Naive B cell (primary cell): Measurements from ENCODE around the gene RRP36. TPM values are rescaled to one million over a fixed set of nuclear protein-coding genes. Genes with fewer than 3 reads are reported as not detected.
"Not testable (repeated sequence)": the region's sequence is repeated elsewhere in the genome, so short reads cannot be mapped to it uniquely, and the experiment has no call there.

Experiments
- ATAC-seq, 2 donors: fragments of 150-1000 bp; cut with Tn5 transposase; 2 replicates each; pipeline ENCODE4 v1.10.0; 2021; ENCODE audit warnings: low read depth in 2 of 2, mild to moderate bottlenecking in 2 of 2, moderate library complexity in 2 of 2
- DNase-seq: peaks from one replicate; pipeline ENCODE4 v3.0.0; 2022
- H3K27ac Mint-ChIP-seq, 6 donors: one replicate each; pipeline ENCODE4 v1.8.0; 2020 to 2022; ENCODE audit warnings: mild to moderate bottlenecking in 6 of 6, mixed read lengths in 6 of 6, moderate library complexity in 5 of 6, inconsistent platforms in 2 of 6
- H3K27me3 Mint-ChIP-seq, 3 donors: one replicate each; pipeline ENCODE4 v1.8.0; 2021 to 2022; ENCODE audit warnings: mixed read lengths in 3 of 3, mild to moderate bottlenecking in 1 of 3
- H3K36me3 Mint-ChIP-seq, 2 donors: one replicate each; pipeline ENCODE4 v1.8.0; 2020 to 2022; ENCODE audit warnings: mixed read lengths in 2 of 2, inconsistent platforms in 1 of 2, mild to moderate bottlenecking in 1 of 2
- H3K4me1 Mint-ChIP-seq, 3 donors: one replicate each; pipeline ENCODE4 v1.8.0; 2020 to 2022; ENCODE audit warnings: mixed read lengths in 3 of 3, inconsistent platforms in 1 of 3, mild to moderate bottlenecking in 1 of 3, moderate library complexity in 1 of 3
- H3K4me3 Mint-ChIP-seq, 8 donors: one replicate each; pipeline ENCODE4 v1.8.0; 2020 to 2022; ENCODE audit warnings: mild to moderate bottlenecking in 8 of 8, mixed read lengths in 8 of 8, moderate library complexity in 8 of 8, inconsistent platforms in 2 of 8
- H3K9me3 Mint-ChIP-seq, 7 donors: one replicate each; pipeline ENCODE4 v1.8.0; 2020 to 2022; ENCODE audit warnings: mixed read lengths in 7 of 7, mild to moderate bottlenecking in 5 of 7, inconsistent platforms in 2 of 7, moderate library complexity in 1 of 7
- polyA plus RNA-seq, 6 donors: library from polyadenylated mRNA; unstranded; fragments of 300-500 nt; fragmentation: Illumina TruSeq; gene quantifications; one replicate each; pipeline ENCODE4 v1.2.3, GENCODE V29; 2021; ENCODE audit warnings: low read depth in 6 of 6

RRP36 gene
- polyA plus RNA-seq, 6 donors from 2014 or later: 27.8 to 55.0 (median 39.8) TPM

DNA sequence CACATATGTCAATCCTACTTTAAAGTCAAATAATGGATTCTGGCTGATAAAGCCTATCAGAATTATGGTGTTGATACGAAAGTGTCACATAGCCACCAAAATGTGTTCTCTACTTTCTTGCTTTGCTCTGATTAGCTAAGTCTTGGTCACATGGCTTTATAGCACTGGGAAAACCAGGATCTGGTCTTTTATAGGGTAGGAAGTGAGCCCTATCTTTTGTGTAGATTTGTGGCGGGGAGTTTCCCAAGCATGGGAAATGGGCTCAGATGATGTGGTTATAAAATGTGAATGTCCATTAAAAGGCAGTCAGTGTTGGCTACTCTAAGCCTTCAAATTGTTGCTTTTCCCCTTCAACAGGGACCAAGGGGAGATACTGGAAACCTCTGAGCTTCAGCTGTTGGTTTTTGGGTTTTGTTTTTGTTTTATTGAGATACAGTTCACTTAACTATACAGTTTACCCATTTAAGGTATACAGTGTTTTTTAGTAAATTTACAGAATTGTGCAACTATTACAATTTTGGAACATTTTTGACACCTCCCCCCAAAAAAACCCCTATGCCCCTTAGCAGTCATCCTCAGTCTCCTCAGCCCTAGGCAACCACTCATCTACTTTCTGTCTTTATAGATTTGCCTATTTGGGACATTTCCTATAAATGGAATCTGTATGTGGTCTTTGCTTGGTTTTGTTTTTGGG is 12.2 kb downstream of the RRP36 start:
- Mint-ChIP-seq H3K27ac (peak overlapping the region in 2 of 6 donors; percentile 11 to 52), H3K9me3 (no peaks in the 10 kb centered on the region), H3K36me3 (peaks cover 6 to 10% of the 10 kb centered on the region in 2 donors), H3K27me3 (no peaks in the 10 kb centered on the region), H3K4me1 (no peaks in the 10 kb centered on the region), H3K4me3 (peak overlapping the region in 1 of 8 donors; percentile 31)
- DNase-seq (no peak), ATAC-seq (no peak)

DNA sequence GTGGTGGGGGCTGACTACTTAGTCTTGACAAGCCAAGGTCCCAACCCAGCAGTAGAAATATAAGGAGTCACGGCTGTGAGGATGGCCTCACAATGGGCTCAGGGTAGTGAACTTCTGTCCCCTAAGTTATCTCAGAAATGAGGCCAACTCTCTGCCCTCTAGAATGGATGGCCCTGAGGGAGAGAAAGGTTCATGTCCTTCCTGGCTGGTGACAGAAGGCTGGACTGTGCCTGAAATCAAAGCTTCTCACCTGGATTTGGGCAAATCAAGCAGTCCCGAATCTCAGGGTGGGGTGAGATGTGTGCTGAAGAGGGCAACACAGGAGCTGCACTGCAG is 12.7 kb downstream of the RRP36 start:
- DNase-seq (no peak), ATAC-seq (no peak)
- H3K36me3 Mint-ChIP-seq: peaks cover 6 to 12% of the 10 kb centered on the region in 2 donors
- peak overlapping the region in 3 of 6 donors; percentile 39 to 58 (median 52) for H3K27ac Mint-ChIP-seq
- H3K4me3 Mint-ChIP-seq: no peak overlapping the region
- no peaks in the 10 kb centered on the region for H3K9me3 Mint-ChIP-seq
- no peaks in the 10 kb centered on the region for H3K27me3 Mint-ChIP-seq
- no peaks in the 10 kb centered on the region for H3K4me1 Mint-ChIP-seq

DNA sequence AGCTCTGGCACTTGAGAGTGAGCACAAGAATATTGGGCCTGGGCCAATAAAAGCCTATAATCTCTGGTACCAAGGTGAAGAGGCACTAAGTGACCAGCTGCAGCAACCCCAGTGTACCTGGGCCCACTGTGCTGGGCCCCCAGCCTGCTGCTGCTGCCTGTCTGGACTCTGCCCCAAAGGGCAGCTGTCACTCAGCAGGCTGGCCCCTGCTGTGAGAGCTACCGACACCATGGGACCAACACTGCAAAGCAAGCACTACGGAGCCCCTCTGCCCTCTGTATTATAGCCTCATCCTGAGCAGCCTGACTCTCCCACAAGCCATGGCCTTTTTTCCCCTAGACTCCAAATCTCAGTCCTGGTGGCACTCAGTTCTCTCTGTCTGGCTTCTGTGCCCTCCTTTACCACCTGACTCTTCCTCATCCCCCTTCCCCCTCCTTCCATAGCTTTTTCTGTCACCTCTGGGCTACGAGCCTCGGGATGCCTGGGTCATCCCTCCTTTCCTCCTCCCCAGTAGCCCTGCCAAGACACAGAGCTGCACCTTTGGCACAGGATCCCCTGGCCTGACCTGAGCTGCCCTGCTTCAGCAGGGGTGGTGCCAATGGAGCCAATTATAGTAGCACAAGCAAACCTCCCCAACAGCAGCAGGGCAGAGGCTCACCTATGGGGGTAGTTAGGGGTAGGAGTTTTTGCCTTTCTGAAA is 14.2 kb downstream of the RRP36 start:
- Mint-ChIP-seq H3K4me1 (peaks cover 0 to 2% (median 0%) of the 10 kb centered on the region in 3 donors), H3K27ac (peak overlapping the region in 1 of 6 donors; percentile 65), H3K9me3 (no peaks in the 10 kb centered on the region), H3K27me3 (no peaks in the 10 kb centered on the region), H3K4me3 (no peak overlapping the region), H3K36me3 (peaks cover 0 to 12% of the 10 kb centered on the region in 2 donors)
- DNase-seq (no peak), ATAC-seq (no peak)

DNA sequence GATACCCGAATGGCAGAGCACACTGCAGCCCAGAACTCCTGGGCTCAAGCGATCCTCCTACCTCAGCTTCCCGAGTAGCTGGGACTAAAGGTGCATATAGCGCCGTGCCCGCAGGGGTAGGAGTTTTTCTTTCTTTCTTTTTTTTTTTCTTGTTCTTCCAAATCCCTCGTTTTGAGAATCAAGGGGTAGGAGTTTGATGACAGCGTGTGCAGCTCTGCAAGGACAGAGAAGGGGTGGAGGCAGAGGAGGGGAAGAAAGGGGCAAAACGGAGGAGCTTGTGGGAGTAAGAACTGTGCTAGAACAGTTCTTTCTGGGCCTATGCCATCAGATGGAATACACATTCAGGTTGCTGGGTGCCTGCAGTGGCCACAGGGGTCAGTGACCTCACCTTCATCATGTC is 15.3 kb downstream of the RRP36 start:
- Mint-ChIP-seq H3K36me3 (peaks cover 0 to 19% of the 10 kb centered on the region in 2 donors), H3K9me3 (no peaks in the 10 kb centered on the region), H3K4me1 (peaks cover 0 to 2% (median 0%) of the 10 kb centered on the region in 3 donors), H3K27me3 (no peaks in the 10 kb centered on the region), H3K27ac (no peak overlapping the region), H3K4me3 (no peak overlapping the region)
- DNase-seq (no peak), ATAC-seq (no peak)

DNA sequence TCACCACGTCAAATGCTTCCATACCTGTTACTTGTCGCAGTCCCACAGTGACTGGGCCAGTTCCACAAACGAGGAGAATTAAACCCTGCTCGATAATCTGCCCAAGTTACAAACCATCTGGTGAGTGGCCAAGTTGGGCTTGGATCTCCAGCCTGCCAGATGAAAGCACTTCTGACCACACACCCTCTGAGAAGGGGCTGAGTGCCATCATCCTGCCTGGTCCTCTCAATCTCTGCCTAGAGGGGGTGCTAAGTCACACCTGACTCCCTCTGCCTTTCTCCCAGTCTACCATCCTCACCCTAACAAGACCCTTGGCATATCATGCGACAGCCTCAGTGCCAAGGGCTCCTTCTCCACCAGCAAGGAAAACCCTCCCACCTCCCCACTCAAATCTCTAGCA is 15.8 kb downstream of the RRP36 start:
- DNase-seq (no peak), ATAC-seq (no peak)
- Mint-ChIP-seq H3K27me3 (no peaks in the 10 kb centered on the region), H3K9me3 (no peaks in the 10 kb centered on the region), H3K4me1 (peaks cover 0 to 2% (median 0%) of the 10 kb centered on the region in 3 donors), H3K36me3 (peaks cover 0 to 19% of the 10 kb centered on the region in 2 donors), H3K4me3 (no peak overlapping the region), H3K27ac (no peak overlapping the region)

DNA sequence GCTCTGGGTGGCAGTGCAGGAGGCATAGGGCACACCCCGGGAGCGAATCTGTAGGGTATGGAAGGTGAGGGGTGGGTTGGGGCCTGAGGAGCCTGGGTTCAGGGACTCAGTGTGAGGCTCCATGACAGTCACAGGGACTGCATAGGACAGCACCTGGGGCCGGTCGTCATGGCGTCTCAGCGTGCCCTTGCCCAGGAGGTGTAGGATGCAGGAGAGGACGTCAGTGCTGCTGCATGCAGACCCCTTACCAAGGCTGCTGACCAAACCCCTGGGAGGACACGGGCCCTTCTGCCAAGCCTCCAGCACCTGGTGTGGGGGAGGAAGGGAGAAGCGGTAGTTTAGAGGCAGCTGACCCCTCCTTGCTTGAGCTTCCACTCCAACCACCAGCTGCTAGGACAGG is 16.3 kb downstream of the RRP36 start:
- Mint-ChIP-seq H3K4me3 (no peak overlapping the region), H3K27ac (peak overlapping the region in 1 of 6 donors; percentile 75), H3K4me1 (peaks cover 0 to 2% (median 0%) of the 10 kb centered on the region in 3 donors), H3K9me3 (no peaks in the 10 kb centered on the region), H3K36me3 (peaks cover 4 to 19% of the 10 kb centered on the region in 2 donors), H3K27me3 (no peaks in the 10 kb centered on the region)
- ATAC-seq (no peak), DNase-seq (no peak)

DNA sequence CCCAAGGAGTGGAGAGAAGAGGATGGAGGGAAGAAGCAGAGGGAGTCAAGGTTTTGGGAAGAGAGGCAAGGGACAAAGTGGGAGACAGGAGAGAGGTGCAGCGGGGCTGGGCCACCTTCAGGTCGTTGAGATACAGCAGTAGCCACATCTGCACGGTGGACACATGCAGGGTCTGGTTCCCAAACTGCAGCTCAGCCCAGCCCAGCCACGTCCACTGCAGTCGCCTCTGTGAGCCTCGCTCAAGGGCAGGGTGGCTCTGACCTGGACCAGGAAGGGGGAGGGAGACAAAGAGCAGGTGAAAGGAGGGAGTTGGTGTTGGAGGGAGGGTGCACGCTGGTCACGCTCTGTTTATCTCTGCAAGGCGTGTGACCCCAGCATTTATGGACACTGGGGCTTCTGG is 17.3 kb downstream of the RRP36 start:
- Mint-ChIP-seq H3K4me1 (peaks cover 0 to 2% (median 0%) of the 10 kb centered on the region in 3 donors), H3K36me3 (peaks cover 5 to 19% of the 10 kb centered on the region in 2 donors), H3K4me3 (no peak overlapping the region), H3K9me3 (no peaks in the 10 kb centered on the region), H3K27ac (peak overlapping the region in 2 of 6 donors; percentile 88 to 94), H3K27me3 (no peaks in the 10 kb centered on the region)
- DNase-seq (no peak), ATAC-seq (no peak)

DNA sequence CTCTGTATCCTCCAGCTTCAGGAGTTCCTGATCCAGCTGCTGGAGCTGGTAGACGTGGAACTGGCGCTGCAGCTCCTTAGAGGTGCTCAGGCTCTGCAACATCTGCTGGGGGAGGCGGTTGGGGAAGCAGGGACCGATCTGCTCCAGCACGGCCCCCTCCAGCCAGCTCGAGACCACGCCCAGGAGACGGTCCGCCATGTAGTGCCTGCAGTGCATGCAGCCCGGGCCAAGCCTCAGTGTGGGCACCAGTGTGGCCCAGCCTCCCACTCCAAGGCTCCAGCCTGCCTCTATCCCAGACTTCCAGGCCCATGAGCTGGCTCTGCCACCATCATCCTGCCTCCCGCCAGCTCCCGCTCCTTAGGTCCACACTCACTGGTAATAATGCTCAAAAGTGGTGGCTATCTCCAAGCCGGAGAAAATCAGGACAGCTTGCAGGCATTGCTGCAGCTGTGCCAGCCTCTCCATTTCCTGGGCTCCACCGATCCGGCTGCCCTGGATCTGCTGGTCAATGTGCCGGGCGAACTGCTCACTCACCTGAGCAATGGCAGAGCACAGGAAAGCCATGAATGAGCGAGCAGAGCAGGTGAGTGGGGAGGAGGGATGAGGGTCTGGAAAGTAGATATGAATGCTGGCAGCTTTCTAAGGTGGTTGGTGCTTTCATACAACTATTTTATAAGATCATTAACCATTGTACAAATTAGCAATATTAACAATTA is 19.3 kb downstream of the RRP36 start:
- Mint-ChIP-seq H3K27ac (no peak overlapping the region), H3K36me3 (peaks cover 5 to 24% of the 10 kb centered on the region in 2 donors), H3K4me3 (no peak overlapping the region), H3K27me3 (no peaks in the 10 kb centered on the region), H3K4me1 (peaks cover 0 to 4% (median 2%) of the 10 kb centered on the region in 3 donors), H3K9me3 (no peaks in the 10 kb centered on the region)
- no peak for DNase-seq
- ATAC-seq: no peak

DNA sequence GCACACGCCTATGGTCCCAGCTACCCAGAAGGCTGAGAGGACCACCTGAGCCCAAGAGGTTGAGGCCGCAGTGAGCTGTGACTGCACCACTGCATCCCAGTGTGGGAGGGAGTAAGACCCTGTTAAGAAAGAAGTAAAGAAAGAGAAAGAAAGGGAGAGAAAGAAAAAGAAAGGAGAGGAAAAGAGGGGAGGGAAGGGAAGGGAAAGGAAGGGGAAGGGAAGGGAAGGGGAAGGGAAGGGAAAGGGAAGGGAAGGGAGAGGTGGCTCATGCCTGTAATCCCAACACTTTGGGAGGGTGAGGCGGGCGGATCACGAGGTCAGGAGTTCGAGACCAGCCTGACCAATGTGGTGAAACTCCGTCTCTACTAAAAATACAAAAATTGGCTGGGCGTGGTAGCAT is 20.1 kb downstream of the RRP36 start:
- H3K27me3 Mint-ChIP-seq, H3K27ac Mint-ChIP-seq, H3K4me1 Mint-ChIP-seq, H3K9me3 Mint-ChIP-seq, H3K4me3 Mint-ChIP-seq, DNase-seq, ATAC-seq: not testable (repeated sequence)
- peaks cover 5 to 30% of the 10 kb centered on the region in 2 donors for H3K36me3 Mint-ChIP-seq

DNA sequence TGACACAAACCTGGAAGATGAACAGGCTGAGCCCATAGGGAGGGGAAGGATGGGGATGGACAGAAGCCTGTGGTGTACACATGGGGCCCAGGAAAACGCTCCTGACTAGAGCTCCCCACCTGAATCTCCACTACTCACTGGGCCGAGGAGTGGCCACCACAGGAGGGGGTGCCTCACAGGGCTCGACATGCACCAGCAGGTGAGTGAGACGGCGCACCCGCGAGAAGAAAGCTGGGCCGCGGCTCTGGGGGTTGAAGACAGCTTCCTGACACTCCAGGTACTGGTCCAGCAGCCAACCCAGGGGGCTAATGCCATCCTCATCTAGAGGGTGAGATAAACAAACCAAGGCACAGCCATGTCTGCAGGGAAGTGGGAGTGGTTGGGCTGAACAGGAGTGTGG is 21.9 kb downstream of the RRP36 start:
- no peak for ATAC-seq
- peaks cover 5 to 23% of the 10 kb centered on the region in 2 donors for H3K36me3 Mint-ChIP-seq

DNA sequence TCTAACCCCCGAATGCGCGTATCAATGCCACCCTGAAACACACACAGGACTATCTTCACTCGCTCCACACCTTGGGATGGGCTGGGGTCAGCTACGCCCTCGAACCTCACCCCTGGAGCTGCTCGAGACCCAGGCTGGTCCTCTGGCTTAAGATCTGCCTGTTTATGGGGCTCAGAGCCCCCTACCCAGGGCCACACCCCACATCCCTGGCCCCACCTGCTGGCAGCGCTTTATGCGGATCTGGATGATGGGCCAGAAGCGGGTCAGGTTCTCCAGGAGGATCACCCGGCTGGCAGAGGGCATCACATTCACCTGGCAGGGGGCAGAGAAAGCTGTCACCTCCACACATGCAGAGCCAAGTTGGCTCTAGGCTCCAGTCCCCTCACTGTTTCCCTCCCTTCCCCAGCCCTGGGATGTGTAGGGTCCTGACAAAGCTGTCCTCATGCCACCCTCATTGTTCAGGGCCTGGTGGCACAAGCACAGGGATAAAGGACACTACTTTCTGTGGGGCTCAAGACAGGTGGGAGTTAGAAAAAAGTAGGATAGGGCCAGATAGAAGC is 24.0 kb downstream of the RRP36 start:
- Mint-ChIP-seq H3K27me3 (no peaks in the 10 kb centered on the region), H3K4me1 (peaks cover 2 to 7% (median 3%) of the 10 kb centered on the region in 3 donors), H3K36me3 (peaks cover 5 to 17% of the 10 kb centered on the region in 2 donors), H3K27ac (peak overlapping the region in 2 of 6 donors; percentile 26 to 39), H3K9me3 (no peaks in the 10 kb centered on the region), H3K4me3 (no peak overlapping the region)
- no peak for DNase-seq
- no peak for ATAC-seq

More for the DNA sequence above, 21.9 kb downstream of the RRP36 start:
- Mint-ChIP-seq H3K27ac (no peak overlapping the region), H3K27me3 (no peaks in the 10 kb centered on the region), H3K4me3 (peak overlapping the region in 1 of 8 donors; percentile 22), H3K9me3 (no peaks in the 10 kb centered on the region), H3K4me1 (peaks cover 0 to 4% (median 3%) of the 10 kb centered on the region in 3 donors)
- no peak for DNase-seq

DNA sequence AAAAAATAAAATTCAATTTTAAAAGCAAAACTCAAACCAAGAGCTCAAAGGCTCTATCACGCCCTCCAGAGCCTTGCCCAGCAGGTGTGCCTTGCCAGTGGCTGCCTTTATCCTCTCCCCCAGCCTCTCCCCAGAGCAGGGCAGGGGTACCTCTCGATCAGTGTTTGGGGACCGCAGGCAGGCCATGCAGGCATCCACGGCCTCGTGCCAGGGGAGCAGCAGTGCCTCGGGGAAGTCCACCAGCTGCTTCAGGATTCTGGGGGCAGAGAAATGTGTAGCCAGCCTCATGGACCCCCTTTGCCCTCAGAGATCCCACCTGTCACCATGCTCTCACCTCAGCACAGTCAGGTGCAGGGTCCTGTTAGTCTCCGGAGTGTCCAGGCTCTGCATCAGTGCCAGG is 26.6 kb downstream of the RRP36 start:
- Mint-ChIP-seq H3K4me3 (no peak overlapping the region), H3K9me3 (no peaks in the 10 kb centered on the region), H3K36me3 (peaks cover 0 to 11% of the 10 kb centered on the region in 2 donors), H3K4me1 (peaks cover 14 to 21% (median 15%) of the 10 kb centered on the region in 3 donors), H3K27me3 (no peaks in the 10 kb centered on the region), H3K27ac (no peak overlapping the region)
- ATAC-seq (no peak), DNase-seq (no peak)

DNA sequence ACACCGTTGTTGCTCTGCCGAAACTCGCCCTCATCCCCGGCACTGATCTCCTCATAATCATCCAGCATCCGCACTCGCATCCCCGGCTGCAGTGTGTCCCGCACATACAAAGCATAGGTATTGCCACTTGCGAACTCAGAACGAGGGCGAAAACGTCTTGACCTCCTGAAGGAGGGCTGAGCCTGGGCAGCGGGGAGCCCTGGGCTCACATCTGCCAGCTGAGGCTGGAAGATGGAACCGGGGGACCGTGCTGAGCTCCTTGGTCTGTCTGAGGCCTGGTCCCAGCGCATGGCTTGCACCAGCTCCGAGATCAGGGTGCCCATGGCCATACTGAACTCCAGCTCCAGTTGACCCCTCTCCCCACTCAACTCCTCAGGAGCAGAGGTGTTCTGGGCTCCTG is 29.6 kb downstream of the RRP36 start:
- Mint-ChIP-seq H3K9me3 (no peaks in the 10 kb centered on the region), H3K4me1 (peaks cover 16 to 38% (median 34%) of the 10 kb centered on the region in 3 donors), H3K36me3 (peaks cover 0 to 7% of the 10 kb centered on the region in 2 donors), H3K4me3 (peak overlapping the region in 1 of 8 donors; percentile 52), H3K27me3 (no peaks in the 10 kb centered on the region), H3K27ac (no peak overlapping the region)
- DNase-seq (no peak), ATAC-seq (no peak)
